K562 (cell line): Measurements from ENCODE around the gene GPR32. TPM values are rescaled to one million over a fixed set of nuclear protein-coding genes. Genes with fewer than 3 reads are reported as not detected.
A peak's percentile ranks its signal among the peaks of the same experiment; 100 is the strongest.

ENCODE experiments used
- ATF1 ChIP-seq, 2 experiments: fragments of 450-650 bp in 1 of 2; IDR thresholded peaks; 2 replicates each; pipeline ENCODE4 v1.6.1; 2016; ENCODE audit warnings: missing compliant biosample characterization in 1 of 2, missing genetic modification characterization in 1 of 2
- CBX2 ChIP-seq: fragments of 200-600 bp; sonication (generic); IDR thresholded peaks from one replicate; pipeline ENCODE4 v1.6.1; 2012; ENCODE audit warnings: mild to moderate bottlenecking, low read length, inconsistent platforms; ENCODE audit not compliant: insufficient read depth, poor library complexity, severe bottlenecking
- EHMT2 ChIP-seq: fragments of 450-650 bp; IDR thresholded peaks from 2 replicates; pipeline ENCODE4 v1.6.1; 2018; ENCODE audit warnings: antibody characterized with exemption
- ESRRB ChIP-seq: fragments of 250-450 bp; sonication (Bioruptor Pico); IDR thresholded peaks from 2 replicates; pipeline ENCODE4 v1.5.0; 2020; ENCODE audit warnings: mild to moderate bottlenecking, moderate library complexity, borderline replicate concordance
- ETV5 ChIP-seq: sonication (generic); formaldehyde crosslinking; IDR thresholded peaks from 2 replicates; pipeline ENCODE4 v1.4.0; 2020; ENCODE audit warnings: low read depth, mild to moderate bottlenecking, missing genetic modification reagents
- KLF6 ChIP-seq: fragments of 250-450 bp; sonication (Bioruptor Pico); IDR thresholded peaks from 2 replicates; pipeline ENCODE4 v1.4.0; 2020; ENCODE audit warnings: mild to moderate bottlenecking, moderate library complexity, borderline replicate concordance
- POLR2H ChIP-seq: IDR thresholded peaks from 2 replicates; pipeline ENCODE4 v1.6.1; 2016; ENCODE audit warnings: missing genetic modification characterization, low read depth, mild to moderate bottlenecking, control low read depth, missing compliant biosample characterization, moderate library complexity
- U2AF1 ChIP-seq: fragments of 200-400 bp; formaldehyde crosslinking; optimal IDR thresholded peaks from 2 replicates; pipeline ENCODE3; 2017; ENCODE audit warnings: mild to moderate bottlenecking, low read depth, low read length, moderate library complexity
- YY1 ChIP-seq, 3 experiments: IDR thresholded peaks; 2 replicates each; pipeline ENCODE4 v1.6.1; 2011; ENCODE audit warnings: low read length in 2 of 3, mild to moderate bottlenecking in 2 of 3, moderate library complexity in 2 of 3, borderline replicate concordance in 1 of 3, control low read depth in 1 of 3, low read depth in 1 of 3; ENCODE audit not compliant: insufficient read depth in 3 of 3, insufficient replicate concordance in 2 of 3, control insufficient read depth in 1 of 3, insufficient read length in 1 of 3; ENCODE audit errors: extremely low read depth in 1 of 3
- ZC3H8 ChIP-seq: fragments of 450-650 bp; IDR thresholded peaks from 2 replicates; pipeline ENCODE4 v1.6.1; 2017
- ZKSCAN3 ChIP-seq: fragments of 250-450 bp; sonication (Bioruptor Pico); IDR thresholded peaks from 2 replicates; pipeline ENCODE4 v1.4.0; 2020
- ZNF124 ChIP-seq: sonication (generic); formaldehyde crosslinking; IDR thresholded peaks from 2 replicates; pipeline ENCODE4 v1.8.1; 2022; ENCODE audit warnings: missing genetic modification reagents
- ZNF140 ChIP-seq: fragments of 250-450 bp; sonication (Bioruptor Pico); IDR thresholded peaks from 2 replicates; pipeline ENCODE4 v1.8.0; 2021; ENCODE audit warnings: moderate library complexity, mild to moderate bottlenecking, inconsistent platforms
- polyA plus RNA-seq, 8 experiments: library from polyadenylated mRNA; depleted of rRNA in 4 of 8; stranded (reverse) in 5 of 8; unstranded in 3 of 8; fragments of >200 nt; fragmentation: Nextera tagmentation in 2 of 8; fragmentation: Illumina TruSeq in 1 of 8; extraction: Ambion mirVana in 2 of 8; extraction: Trizol in 1 of 8; gene quantifications; 2 replicates each; pipeline versions ENCODE4 v1.2.1 to v1.2.3, GENCODE V29; 2011 to 2014; ENCODE audit warnings: inconsistent platforms in 1 of 8, missing spikeins in 1 of 8
- total RNA-seq, 7 experiments: library from RNA; depleted of rRNA in 6 of 7; stranded (reverse); fragments of >200 nt in 6 of 7; fragmentation: Illumina TruSeq in 2 of 7; extraction: Trizol in 2 of 7; gene quantifications; 2 replicates each; pipeline versions ENCODE4 v1.2.1 to v1.2.3, GENCODE V29; 2011 to 2021; ENCODE audit warnings: low replicate concordance in 1 of 7
- TF ChIP-seq, protein P1 (sequence below): IDR thresholded peaks from 2 replicates; pipeline ENCODE4 v1.6.1; 2011; ENCODE audit warnings: borderline replicate concordance, low read depth, mild to moderate bottlenecking, moderate library complexity, low read length; ENCODE audit not compliant: insufficient read depth, poor library complexity, severe bottlenecking
- TF ChIP-seq, protein P2 (sequence below): fragments of 450-650 bp; IDR thresholded peaks from 2 replicates; pipeline ENCODE4 v1.6.1; 2017; ENCODE audit warnings: antibody characterized with exemption, mild to moderate bottlenecking
- TF ChIP-seq, protein P3 (sequence below), 2 experiments: fragments of 450-650 bp in 1 of 2; sonication (generic) in 1 of 2; formaldehyde crosslinking in 1 of 2; IDR thresholded peaks in 1 of 2; conservative IDR thresholded peaks in 1 of 2; 2 replicates each; pipeline versions ENCODE4 v1.6.1 to v1.8.1; 2016 to 2023; ENCODE audit warnings: mild to moderate bottlenecking in 2 of 2, moderate library complexity in 2 of 2, inconsistent platforms in 1 of 2, missing genetic modification reagents in 1 of 2
- TF ChIP-seq, protein P4 (sequence below): fragments of 450-650 bp; formaldehyde crosslinking; IDR thresholded peaks from 2 replicates; pipeline ENCODE4 v1.4.0; 2020; ENCODE audit warnings: mild to moderate bottlenecking

Gene GPR32
- total and polyA plus RNA-seq, 9 of the 15 experiments (the other 6 are each of a cell fraction or from before 2014, with no cell fraction given) = not detected

DNA sequence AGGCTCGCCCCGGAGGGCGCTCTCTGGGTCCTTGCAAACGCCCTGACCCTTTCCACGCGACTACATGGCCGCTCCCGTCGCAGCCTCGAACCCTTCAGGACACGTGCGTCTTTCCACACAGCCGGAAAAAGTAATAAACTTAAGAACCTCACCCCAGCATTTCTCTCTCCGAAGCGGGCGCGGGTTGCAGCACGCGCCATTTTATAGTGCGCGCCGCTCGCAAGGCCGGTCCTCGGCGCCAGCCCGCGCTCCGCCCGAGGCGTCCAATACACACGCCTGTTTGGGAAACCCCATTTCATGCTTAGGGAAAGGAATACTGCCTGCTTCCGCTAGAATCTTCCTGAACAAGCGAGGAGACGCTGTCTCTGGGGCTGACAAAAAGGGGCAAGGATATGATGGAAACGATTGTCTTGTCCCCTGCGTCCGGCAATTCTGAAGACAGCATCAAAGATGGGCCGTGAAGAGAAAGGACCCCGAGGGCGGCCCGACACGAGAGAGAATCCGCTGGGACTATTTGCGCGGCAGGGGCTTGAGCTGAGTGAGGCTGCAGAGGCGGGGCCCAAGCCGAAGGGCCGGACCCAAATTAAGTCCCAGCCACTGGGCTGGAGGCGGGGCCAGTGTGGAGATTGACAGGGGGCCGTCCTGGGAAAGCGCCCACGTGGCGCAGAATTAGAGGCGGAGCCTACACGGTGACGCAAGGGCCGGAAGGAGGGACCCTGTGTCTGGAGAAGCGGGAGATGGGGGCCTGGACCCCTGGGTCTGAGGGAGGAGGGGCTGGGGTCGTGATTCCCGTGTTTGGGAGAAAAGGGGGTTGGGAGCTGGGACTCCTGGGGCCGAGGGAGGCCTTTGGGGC is 34.4 kb downstream of the GPR32 start (continued):
- TF ChIP-seq YY1 (IDR thresholded peaks at IDR 0.05; ENCODE audit: borderline replicate concordance in 1 of 3, control insufficient read depth in 1 of 3, extremely low read depth in 1 of 3, insufficient read depth in 3 of 3, insufficient read length in 1 of 3, insufficient replicate concordance in 2 of 3, low read depth in 1 of 3, low read length in 2 of 3) (peak in 2 of 3 experiments; percentile 76 to 82), CBX2 (no peak), U2AF1 (no peak), ZC3H8 (0 out of 2 replicates have a peak, but pooled peaks have one; percentile 15), POLR2H (peak; percentile 98), ESRRB (CRISPR knock-in tag) (no peak), ZNF124 (CRISPR knock-in tag) (no peak), ATF1 (CRISPR knock-in tag; IDR thresholded peaks at IDR 0.05) (peak; percentile 34; the same call in 1 of the 2 replicates), ATF1 (tag; IDR thresholded peaks at IDR 0.05) (peak; percentile 92), ZKSCAN3 (no peak), KLF6 (CRISPR knock-in tag) (no peak; the same call in 1 of the 2 replicates), EHMT2 (no peak), ETV5 (CRISPR knock-in tag) (peak; percentile 80), ZNF140 (CRISPR knock-in tag) (no peak)
- TF ChIP-seq, protein P1, sequence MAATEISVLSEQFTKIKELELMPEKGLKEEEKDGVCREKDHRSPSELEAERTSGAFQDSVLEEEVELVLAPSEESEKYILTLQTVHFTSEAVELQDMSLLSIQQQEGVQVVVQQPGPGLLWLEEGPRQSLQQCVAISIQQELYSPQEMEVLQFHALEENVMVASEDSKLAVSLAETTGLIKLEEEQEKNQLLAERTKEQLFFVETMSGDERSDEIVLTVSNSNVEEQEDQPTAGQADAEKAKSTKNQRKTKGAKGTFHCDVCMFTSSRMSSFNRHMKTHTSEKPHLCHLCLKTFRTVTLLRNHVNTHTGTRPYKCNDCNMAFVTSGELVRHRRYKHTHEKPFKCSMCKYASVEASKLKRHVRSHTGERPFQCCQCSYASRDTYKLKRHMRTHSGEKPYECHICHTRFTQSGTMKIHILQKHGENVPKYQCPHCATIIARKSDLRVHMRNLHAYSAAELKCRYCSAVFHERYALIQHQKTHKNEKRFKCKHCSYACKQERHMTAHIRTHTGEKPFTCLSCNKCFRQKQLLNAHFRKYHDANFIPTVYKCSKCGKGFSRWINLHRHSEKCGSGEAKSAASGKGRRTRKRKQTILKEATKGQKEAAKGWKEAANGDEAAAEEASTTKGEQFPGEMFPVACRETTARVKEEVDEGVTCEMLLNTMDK = no peak
- TF ChIP-seq, protein P2, sequence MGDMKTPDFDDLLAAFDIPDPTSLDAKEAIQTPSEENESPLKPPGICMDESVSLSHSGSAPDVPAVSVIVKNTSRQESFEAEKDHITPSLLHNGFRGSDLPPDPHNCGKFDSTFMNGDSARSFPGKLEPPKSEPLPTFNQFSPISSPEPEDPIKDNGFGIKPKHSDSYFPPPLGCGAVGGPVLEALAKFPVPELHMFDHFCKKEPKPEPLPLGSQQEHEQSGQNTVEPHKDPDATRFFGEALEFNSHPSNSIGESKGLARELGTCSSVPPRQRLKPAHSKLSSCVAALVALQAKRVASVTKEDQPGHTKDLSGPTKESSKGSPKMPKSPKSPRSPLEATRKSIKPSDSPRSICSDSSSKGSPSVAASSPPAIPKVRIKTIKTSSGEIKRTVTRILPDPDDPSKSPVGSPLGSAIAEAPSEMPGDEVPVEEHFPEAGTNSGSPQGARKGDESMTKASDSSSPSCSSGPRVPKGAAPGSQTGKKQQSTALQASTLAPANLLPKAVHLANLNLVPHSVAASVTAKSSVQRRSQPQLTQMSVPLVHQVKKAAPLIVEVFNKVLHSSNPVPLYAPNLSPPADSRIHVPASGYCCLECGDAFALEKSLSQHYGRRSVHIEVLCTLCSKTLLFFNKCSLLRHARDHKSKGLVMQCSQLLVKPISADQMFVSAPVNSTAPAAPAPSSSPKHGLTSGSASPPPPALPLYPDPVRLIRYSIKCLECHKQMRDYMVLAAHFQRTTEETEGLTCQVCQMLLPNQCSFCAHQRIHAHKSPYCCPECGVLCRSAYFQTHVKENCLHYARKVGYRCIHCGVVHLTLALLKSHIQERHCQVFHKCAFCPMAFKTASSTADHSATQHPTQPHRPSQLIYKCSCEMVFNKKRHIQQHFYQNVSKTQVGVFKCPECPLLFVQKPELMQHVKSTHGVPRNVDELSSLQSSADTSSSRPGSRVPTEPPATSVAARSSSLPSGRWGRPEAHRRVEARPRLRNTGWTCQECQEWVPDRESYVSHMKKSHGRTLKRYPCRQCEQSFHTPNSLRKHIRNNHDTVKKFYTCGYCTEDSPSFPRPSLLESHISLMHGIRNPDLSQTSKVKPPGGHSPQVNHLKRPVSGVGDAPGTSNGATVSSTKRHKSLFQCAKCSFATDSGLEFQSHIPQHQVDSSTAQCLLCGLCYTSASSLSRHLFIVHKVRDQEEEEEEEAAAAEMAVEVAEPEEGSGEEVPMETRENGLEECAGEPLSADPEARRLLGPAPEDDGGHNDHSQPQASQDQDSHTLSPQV = peak; percentile 80
- TF ChIP-seq, protein P3, sequence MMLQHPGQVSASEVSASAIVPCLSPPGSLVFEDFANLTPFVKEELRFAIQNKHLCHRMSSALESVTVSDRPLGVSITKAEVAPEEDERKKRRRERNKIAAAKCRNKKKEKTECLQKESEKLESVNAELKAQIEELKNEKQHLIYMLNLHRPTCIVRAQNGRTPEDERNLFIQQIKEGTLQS (IDR thresholded peaks at IDR 0.05) = peak; percentile 98
- TF ChIP-seq, protein P3 (CRISPR knock-in tag; conservative IDR thresholded peaks at IDR 0.05) = peak; percentile 14
- TF ChIP-seq, protein P4, sequence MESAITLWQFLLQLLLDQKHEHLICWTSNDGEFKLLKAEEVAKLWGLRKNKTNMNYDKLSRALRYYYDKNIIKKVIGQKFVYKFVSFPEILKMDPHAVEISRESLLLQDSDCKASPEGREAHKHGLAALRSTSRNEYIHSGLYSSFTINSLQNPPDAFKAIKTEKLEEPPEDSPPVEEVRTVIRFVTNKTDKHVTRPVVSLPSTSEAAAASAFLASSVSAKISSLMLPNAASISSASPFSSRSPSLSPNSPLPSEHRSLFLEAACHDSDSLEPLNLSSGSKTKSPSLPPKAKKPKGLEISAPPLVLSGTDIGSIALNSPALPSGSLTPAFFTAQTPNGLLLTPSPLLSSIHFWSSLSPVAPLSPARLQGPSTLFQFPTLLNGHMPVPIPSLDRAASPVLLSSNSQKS (CRISPR knock-in tag) = no peak
